ENCODE results near the gene HMGB2. TPM values are rescaled to one million over a fixed set of nuclear protein-coding genes. Genes with fewer than 3 reads are reported as not detected.

The HMGB2 gene
- total and polyA plus RNA-seq, 2 of the 8 experiments (the other 6 are each of a cell fraction or from before 2014, with no cell fraction given): 54.7 to 218 TPM

DNA sequence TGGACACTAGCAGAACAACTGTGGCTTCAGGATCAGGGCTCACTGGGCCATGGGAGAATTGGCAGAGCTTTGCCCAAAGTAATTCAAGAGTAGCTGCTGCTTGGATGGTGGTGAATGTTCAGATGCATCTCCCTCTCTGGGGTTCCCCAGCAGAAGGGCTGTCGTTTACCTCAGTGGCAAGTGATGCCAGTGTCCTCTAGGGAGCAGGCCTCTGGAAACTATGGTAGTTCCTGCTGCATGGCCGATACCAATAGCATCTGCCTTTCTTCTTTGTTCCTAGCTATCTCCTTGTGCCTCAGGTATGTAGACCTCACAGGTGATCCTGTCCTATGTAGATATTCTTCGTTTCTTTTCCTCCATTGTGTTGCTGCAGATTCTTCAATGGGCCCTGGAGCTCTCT is 26.4 kb downstream of the HMGB2 start:
- no peak overlapping the region for H2BK15ac ChIP-seq (ENCODE audit: low read length)
- FAIRE-seq: no peak

More for the DNA sequence above, 26.4 kb downstream of the HMGB2 start:
- Histone ChIP-seq H4K8ac (ENCODE audit: extremely low read depth, insufficient read depth, low read length) (no peak overlapping the region), H3K4ac (replicated peaks; ENCODE audit: insufficient read length, low read depth, low read length) (no peak overlapping the region), H3K36me3 (ENCODE audit: control insufficient read depth in 2 of 4, insufficient read depth in 4 of 4, low read length in 3 of 4) (peaks cover 2 to 16% (median 8%) of the 10 kb centered on the region in 4 experiments; a peak in 5 of 8 replicates), H3K4me2 (ENCODE audit: insufficient read depth in 1 of 2, low read depth in 2 of 2, low read length in 2 of 2) (no peak overlapping the region), H3K23me2 (ENCODE audit: low read depth, low read length) (no peaks in the 10 kb centered on the region), H2BK20ac (ENCODE audit: low read length) (no peak overlapping the region), H3K4me1 (replicated peaks in 1 of 4; ENCODE audit: control insufficient read depth in 3 of 4, insufficient read depth in 4 of 4, low read length in 3 of 4) (no peaks in the 10 kb centered on the region; a peak in 1 of 7 replicates), H3K79me1 (ENCODE audit: low read depth, low read length) (no peaks in the 10 kb centered on the region; the same call in 1 of the 2 replicates), H2BK5ac (ENCODE audit: low read depth, low read length) (no peak overlapping the region), H3K14ac (ENCODE audit: insufficient read length) (no peak overlapping the region), H3K56ac (replicated peaks; ENCODE audit: insufficient read length, low read depth, low read length) (no peak overlapping the region), H3K23ac (ENCODE audit: insufficient read length) (no peak overlapping the region), H4K91ac (replicated peaks; ENCODE audit: insufficient read length, low read length) (no peak overlapping the region), H3K27ac (ENCODE audit: low read depth, low read length) (no peak overlapping the region), H2AFZ (ENCODE audit: low read length) (no peak overlapping the region), H3K79me2 (ENCODE audit: control insufficient read depth in 1 of 2, insufficient read depth in 2 of 2, low read length in 2 of 2) (peaks cover 0 to 9% of the 10 kb centered on the region in 2 experiments; a peak in 1 of 4 replicates), H2BK12ac (ENCODE audit: low read depth, low read length) (no peak overlapping the region), H3K27me3 (replicated peaks in 1 of 4; ENCODE audit: control insufficient read depth in 3 of 4, extremely low read depth in 1 of 4, insufficient read depth in 3 of 4, low read length in 3 of 4) (no peaks in the 10 kb centered on the region), H3K9me3 (ENCODE audit: insufficient read depth in 2 of 2, low read depth in 1 of 2, low read length in 1 of 2) (no peaks in the 10 kb centered on the region), H2AK5ac (ENCODE audit: low read depth, low read length) (no peak overlapping the region), H2BK120ac (replicated peaks; ENCODE audit: low read depth, low read length) (no peak overlapping the region), H3K18ac (ENCODE audit: extremely low read depth, low read length) (no peak overlapping the region), H4K20me1 (replicated peaks in 1 of 2; ENCODE audit: control insufficient read depth in 1 of 2, insufficient read depth in 2 of 2, low read length in 2 of 2) (peaks cover 0 to 7% of the 10 kb centered on the region in 2 experiments), H3K9ac (replicated peaks in 1 of 4; ENCODE audit: extremely low read depth in 1 of 4, low read depth in 3 of 4, low read length in 3 of 4) (no peak overlapping the region), H4K5ac (ENCODE audit: insufficient read length, low read depth, low read length) (no peak overlapping the region), H3K4me3 (ENCODE audit: extremely low read depth in 1 of 4, insufficient read depth in 2 of 4, low read depth in 3 of 4, low read length in 4 of 4) (no peak overlapping the region)
- CTCF ChIA-PET (ENCODE audit: partially characterized antibody): interaction anchor here (0.6 to 6.3 kb wide), 22 partner anchors 7 to 1531 kb away, joined by 3 to 44 read pairs (median 4); no protein-coding TSS in a partner anchor
- POLR2A ChIA-PET (ENCODE audit: partially characterized antibody): interaction anchor here (1.0 to 1.7 kb wide), 4 partner anchors 8 to 26 kb away, joined by 3 to 5 read pairs (median 4); partner anchors contain the start of gene HMGB2
- 80% methylated on average over 3 of the region's 3 CpGs; no CpG with 5 or more reads in 1 of the 2 experiments for WGBS, 2 experiments (ENCODE audit: extremely low coverage in 1 of 2, insufficient coverage in 1 of 2, insufficient read length in 1 of 2, insufficient replicate concordance in 2 of 2, low coverage in 1 of 2, low lambda C conversion rate in 2 of 2, missing lambda C conversion rate in 1 of 2)
- no peak for DNase-seq (ENCODE audit: low read depth in 1 of 2, low spot score in 2 of 2)
